ENCODE results near the gene NOS3. TPM values are rescaled to one million over a fixed set of nuclear protein-coding genes. Genes with fewer than 3 reads are reported as not detected.

Gene NOS3
- total and polyA plus RNA-seq, 9 of the 15 experiments (the other 6 are each of a cell fraction or from before 2014, with no cell fraction given): 1.1 to 121 (median 23.6) TPM

Other genes starting within 250 kb of the NOS3 start
Only the 7 nearest of the 17 such genes appear.
- gene KCNH2, start 12.7 kb upstream of the NOS3 start, total RNA-seq (2014; rRNA removed): 326 and 470 TPM in 2 replicates
- gene KCNH2, start 12.7 kb upstream of the NOS3 start, total RNA-seq (2014; rRNA removed; fragmentation: Illumina TruSeq; extraction: Trizol): 63.4 and 97.8 TPM in 2 replicates
- 215 and 218 TPM in 2 replicates for gene KCNH2, start 12.7 kb upstream of the NOS3 start, total RNA-seq (2015; rRNA removed; fragmentation: Illumina TruSeq; extraction: Trizol)
- 368 and 385 TPM in 2 replicates for gene KCNH2, start 12.7 kb upstream of the NOS3 start, total RNA-seq (2021)
- gene KCNH2, start 12.7 kb upstream of the NOS3 start, polyA plus RNA-seq (2011; rRNA removed): 125 and 154 TPM in 2 replicates
- gene KCNH2, start 12.7 kb upstream of the NOS3 start, polyA plus RNA-seq (2014; fragmentation: Illumina TruSeq; extraction: Trizol): 222 and 298 TPM in 2 replicates
- gene KCNH2, start 12.7 kb upstream of the NOS3 start, polyA plus RNA-seq (2014; fragmentation: Nextera tagmentation; extraction: Ambion mirVana): 10 to 100 TPM; 18.1 to 29.0 TPM
- 251 and 295 TPM in 2 replicates for gene KCNH2, start 12.7 kb upstream of the NOS3 start, polyA plus RNA-seq (2014; rRNA removed)
- gene ATG9B, start 33.5 kb downstream of the NOS3 start, total RNA-seq (2014; rRNA removed): 2.0 and 2.1 TPM in 2 replicates
- gene ATG9B, start 33.5 kb downstream of the NOS3 start, total RNA-seq (2014; rRNA removed; fragmentation: Illumina TruSeq; extraction: Trizol): 0.64 and 1.2 TPM in 2 replicates
- 0.29 and 0.90 TPM in 2 replicates for gene ATG9B, start 33.5 kb downstream of the NOS3 start, total RNA-seq (2015; rRNA removed; fragmentation: Illumina TruSeq; extraction: Trizol)
- gene ATG9B, start 33.5 kb downstream of the NOS3 start, total RNA-seq (2021): 2.2 and 4.7 TPM in 2 replicates
- gene ATG9B, start 33.5 kb downstream of the NOS3 start, polyA plus RNA-seq (2011; rRNA removed): 1.3 and 1.7 TPM in 2 replicates
- 0.92 and 1.4 TPM in 2 replicates for gene ATG9B, start 33.5 kb downstream of the NOS3 start, polyA plus RNA-seq (2014; fragmentation: Illumina TruSeq; extraction: Trizol)
- 1 to 10 TPM; 5.0 to 6.9 TPM for gene ATG9B, start 33.5 kb downstream of the NOS3 start, polyA plus RNA-seq (2014; fragmentation: Nextera tagmentation; extraction: Ambion mirVana)
- 2.7 and 8.0 TPM in 2 replicates for gene ATG9B, start 33.5 kb downstream of the NOS3 start, polyA plus RNA-seq (2014; rRNA removed)
- gene ABCB8, start 37.4 kb downstream of the NOS3 start, total RNA-seq (2014; rRNA removed): 63.5 and 79.1 TPM in 2 replicates
- 16.9 and 21.9 TPM in 2 replicates for gene ABCB8, start 37.4 kb downstream of the NOS3 start, total RNA-seq (2014; rRNA removed; fragmentation: Illumina TruSeq; extraction: Trizol)
- 36.3 and 38.0 TPM in 2 replicates for gene ABCB8, start 37.4 kb downstream of the NOS3 start, total RNA-seq (2015; rRNA removed; fragmentation: Illumina TruSeq; extraction: Trizol)
- 106 and 109 TPM in 2 replicates for gene ABCB8, start 37.4 kb downstream of the NOS3 start, total RNA-seq (2021)
- gene ABCB8, start 37.4 kb downstream of the NOS3 start, polyA plus RNA-seq (2011; rRNA removed): 27.0 and 42.2 TPM in 2 replicates
- 61.4 and 89.2 TPM in 2 replicates for gene ABCB8, start 37.4 kb downstream of the NOS3 start, polyA plus RNA-seq (2014; fragmentation: Illumina TruSeq; extraction: Trizol)
- gene ABCB8, start 37.4 kb downstream of the NOS3 start, polyA plus RNA-seq (2014; fragmentation: Nextera tagmentation; extraction: Ambion mirVana): 1 to 10 TPM; 7.6 to 9.2 TPM
- gene ABCB8, start 37.4 kb downstream of the NOS3 start, polyA plus RNA-seq (2014; rRNA removed): 73.6 and 81.3 TPM in 2 replicates
- 0.32 and 1.5 TPM in 2 replicates for gene ASIC3, start 57.5 kb downstream of the NOS3 start, total RNA-seq (2014; rRNA removed)
- gene ASIC3, start 57.5 kb downstream of the NOS3 start, total RNA-seq (2014; rRNA removed; fragmentation: Illumina TruSeq; extraction: Trizol): 0.32 and 0.40 TPM in 2 replicates
- 0.87 and 0.98 TPM in 2 replicates for gene ASIC3, start 57.5 kb downstream of the NOS3 start, total RNA-seq (2015; rRNA removed; fragmentation: Illumina TruSeq; extraction: Trizol)
- 2.9 and 3.2 TPM in 2 replicates for gene ASIC3, start 57.5 kb downstream of the NOS3 start, total RNA-seq (2021)
- 1.3 and 2.7 TPM in 2 replicates for gene ASIC3, start 57.5 kb downstream of the NOS3 start, polyA plus RNA-seq (2011; rRNA removed)
- gene ASIC3, start 57.5 kb downstream of the NOS3 start, polyA plus RNA-seq (2014; fragmentation: Illumina TruSeq; extraction: Trizol): 2.4 and 2.7 TPM in 2 replicates
- gene ASIC3, start 57.5 kb downstream of the NOS3 start, polyA plus RNA-seq (2014; fragmentation: Nextera tagmentation; extraction: Ambion mirVana): under 1 TPM; 0.11 to 0.44 TPM
- 3.3 and 5.0 TPM in 2 replicates for gene ASIC3, start 57.5 kb downstream of the NOS3 start, polyA plus RNA-seq (2014; rRNA removed)
- 38.0 and 53.5 TPM in 2 replicates for gene CDK5, start 66.9 kb downstream of the NOS3 start, total RNA-seq (2014; rRNA removed)
- 11.8 and 20.3 TPM in 2 replicates for gene CDK5, start 66.9 kb downstream of the NOS3 start, total RNA-seq (2014; rRNA removed; fragmentation: Illumina TruSeq; extraction: Trizol)
- gene CDK5, start 66.9 kb downstream of the NOS3 start, total RNA-seq (2015; rRNA removed; fragmentation: Illumina TruSeq; extraction: Trizol): 32.2 and 35.8 TPM in 2 replicates
- 25.0 and 25.3 TPM in 2 replicates for gene CDK5, start 66.9 kb downstream of the NOS3 start, total RNA-seq (2021)
- gene CDK5, start 66.9 kb downstream of the NOS3 start, polyA plus RNA-seq (2011; rRNA removed): 27.5 and 28.6 TPM in 2 replicates
- gene CDK5, start 66.9 kb downstream of the NOS3 start, polyA plus RNA-seq (2014; fragmentation: Illumina TruSeq; extraction: Trizol): 29.0 and 34.3 TPM in 2 replicates
- 10 to 100 TPM in 1 of 2 experiments, 1 to 10 TPM in 1; 3.2 to 18.1 TPM for gene CDK5, start 66.9 kb downstream of the NOS3 start, polyA plus RNA-seq (2014; fragmentation: Nextera tagmentation; extraction: Ambion mirVana)
- 25.6 and 28.4 TPM in 2 replicates for gene CDK5, start 66.9 kb downstream of the NOS3 start, polyA plus RNA-seq (2014; rRNA removed)
- 360 and 417 TPM in 2 replicates for gene SLC4A2, start 68.6 kb downstream of the NOS3 start, total RNA-seq (2014; rRNA removed)
- 32.6 and 55.0 TPM in 2 replicates for gene SLC4A2, start 68.6 kb downstream of the NOS3 start, total RNA-seq (2014; rRNA removed; fragmentation: Illumina TruSeq; extraction: Trizol)
- gene SLC4A2, start 68.6 kb downstream of the NOS3 start, total RNA-seq (2015; rRNA removed; fragmentation: Illumina TruSeq; extraction: Trizol): 130 and 132 TPM in 2 replicates
- gene SLC4A2, start 68.6 kb downstream of the NOS3 start, total RNA-seq (2021): 363 and 375 TPM in 2 replicates
- gene SLC4A2, start 68.6 kb downstream of the NOS3 start, polyA plus RNA-seq (2011; rRNA removed): 69.2 and 85.2 TPM in 2 replicates
- 166 and 212 TPM in 2 replicates for gene SLC4A2, start 68.6 kb downstream of the NOS3 start, polyA plus RNA-seq (2014; fragmentation: Illumina TruSeq; extraction: Trizol)
- gene SLC4A2, start 68.6 kb downstream of the NOS3 start, polyA plus RNA-seq (2014; fragmentation: Nextera tagmentation; extraction: Ambion mirVana): 10 to 100 TPM; 11.4 to 28.8 TPM
- 306 and 316 TPM in 2 replicates for gene SLC4A2, start 68.6 kb downstream of the NOS3 start, polyA plus RNA-seq (2014; rRNA removed)
- 114 and 139 TPM in 2 replicates for gene FASTK, start 89.8 kb downstream of the NOS3 start, total RNA-seq (2014; rRNA removed)
- 8.3 and 12.6 TPM in 2 replicates for gene FASTK, start 89.8 kb downstream of the NOS3 start, total RNA-seq (2014; rRNA removed; fragmentation: Illumina TruSeq; extraction: Trizol)
- gene FASTK, start 89.8 kb downstream of the NOS3 start, total RNA-seq (2015; rRNA removed; fragmentation: Illumina TruSeq; extraction: Trizol): 50.3 and 55.4 TPM in 2 replicates
- 106 and 112 TPM in 2 replicates for gene FASTK, start 89.8 kb downstream of the NOS3 start, total RNA-seq (2021)
- 48.2 and 69.4 TPM in 2 replicates for gene FASTK, start 89.8 kb downstream of the NOS3 start, polyA plus RNA-seq (2011; rRNA removed)
- gene FASTK, start 89.8 kb downstream of the NOS3 start, polyA plus RNA-seq (2014; fragmentation: Illumina TruSeq; extraction: Trizol): 38.2 and 53.4 TPM in 2 replicates
- 1 to 10 TPM in 1 of 2 experiments, under 1 TPM in 1; 0.51 to 2.7 TPM for gene FASTK, start 89.8 kb downstream of the NOS3 start, polyA plus RNA-seq (2014; fragmentation: Nextera tagmentation; extraction: Ambion mirVana)
- gene FASTK, start 89.8 kb downstream of the NOS3 start, polyA plus RNA-seq (2014; rRNA removed): 150 and 181 TPM in 2 replicates

All from K562 (cell line).